MCF 10A (cell line): ENCODE data around the gene SERPINB6. TPM values are rescaled to one million over a fixed set of nuclear protein-coding genes. Genes with fewer than 3 reads are reported as not detected.
"Not testable (repeated sequence)": the region's sequence is repeated elsewhere in the genome, so short reads cannot be mapped to it uniquely, and the experiment has no call there.

Source experiments
- BruUV-seq: library from RNA; stranded (reverse); fragments of 400-500 nt; replicated peaks from 2 replicates; lab custom pipeline; 2021; lab: Mats Ljungman, UMichigan
- CTCF ChIA-PET: fragments of 300-600 bp; sonication (Branson Sonifier 250); formaldehyde crosslinking; extraction: SDS; loops from one replicate; lab custom pipeline; 2021; ENCODE audit warnings: antibody characterized with exemption, inconsistent platforms; lab: Yijun Ruan, JAX
- POLR2A ChIA-PET: fragments of 300-600, 350-650 bp; sonication (Branson Sonifier 250); formaldehyde crosslinking; extraction: SDS; loops from one replicate; lab custom pipeline; 2020; ENCODE audit warnings: antibody characterized with exemption, inconsistent platforms; lab: Yijun Ruan, JAX
- DNase-seq: peaks from one replicate; pipeline ENCODE4 v3.0.0-alpha.2; 2018; ENCODE audit not compliant: unreplicated experiment
- H3K27ac Mint-ChIP-seq: one replicate; pipeline ENCODE4 v1.8.0; 2022; ENCODE audit warnings: mild to moderate bottlenecking, low read depth, mixed read lengths; ENCODE audit not compliant: unreplicated experiment
- H3K27me3 Mint-ChIP-seq: one replicate; pipeline ENCODE4 v1.8.0; 2022; ENCODE audit warnings: mixed read lengths; ENCODE audit not compliant: insufficient read depth, unreplicated experiment
- H3K36me3 Mint-ChIP-seq: one replicate; pipeline ENCODE4 v1.8.0; 2022; ENCODE audit warnings: mild to moderate bottlenecking, moderate library complexity, mixed read lengths; ENCODE audit not compliant: insufficient read depth, unreplicated experiment
- H3K4me1 Mint-ChIP-seq: one replicate; pipeline ENCODE4 v1.8.0; 2022; ENCODE audit warnings: mixed read lengths; ENCODE audit not compliant: insufficient read depth, unreplicated experiment
- H3K4me3 Mint-ChIP-seq: one replicate; pipeline ENCODE4 v1.8.0; 2022; ENCODE audit warnings: mild to moderate bottlenecking, moderate library complexity, mixed read lengths; ENCODE audit not compliant: unreplicated experiment
- H3K9me3 Mint-ChIP-seq: one replicate; pipeline ENCODE4 v1.8.0; 2022; ENCODE audit warnings: mixed read lengths; ENCODE audit not compliant: unreplicated experiment
- CTCF ChIP-seq: fragments of 200-600 bp; IDR thresholded peaks from one replicate; pipeline ENCODE4 v1.8.0; 2022; ENCODE audit warnings: antibody characterized with exemption, mild to moderate bottlenecking; ENCODE audit not compliant: unreplicated experiment
- intact Hi-C: fragments of 100-400 bp; cut with micrococcal nuclease; formaldehyde crosslinking; loops from 2 replicates; pipeline ENCODE4 v1.14.1; 2022
- total RNA-seq: library from RNA; stranded (reverse); gene quantifications from 2 replicates; pipeline ENCODE4 v1.2.3, GENCODE V29; 2022

The SERPINB6 gene
- total RNA-seq, 1 experiment from 2014 or later = 75.6 TPM

- H3K27ac Mint-ChIP-seq = no peak overlapping the region
- no peaks in the 10 kb centered on the region for H3K27me3 Mint-ChIP-seq
- H3K36me3 Mint-ChIP-seq = no peaks in the 10 kb centered on the region
- H3K4me3 Mint-ChIP-seq = no peak overlapping the region
- H3K9me3 Mint-ChIP-seq = no peaks in the 10 kb centered on the region
- ChIA-PET POLR2A (no interaction called here), CTCF (interaction anchor here (0.6 to 2.8 kb wide), 4 partner anchors 8 to 153 kb away, joined by 3 to 8 read pairs (median 5); no protein-coding TSS in a partner anchor)
- intact Hi-C loops = no loop called here
- BruUV-seq = no TSS peak
- no peak for DNase-seq
- no peaks in the 10 kb centered on the region for H3K4me1 Mint-ChIP-seq
- TF ChIP-seq CTCF = no peak
Observed at GRCh38 chr6:2944405-2945152, 26.8 kb downstream of the SERPINB6 start.

- no peak for DNase-seq
- ChIA-PET POLR2A (interaction anchor here (1.0 kb wide), 1 partner anchor 97 kb away, joined by 3 read pairs; no protein-coding TSS in a partner anchor), CTCF (interaction anchor here (1.0 to 2.8 kb wide), 5 partner anchors 8 to 152 kb away, joined by 3 to 8 read pairs (median 3); no protein-coding TSS in a partner anchor)
- Mint-ChIP-seq H3K4me1 (no peaks in the 10 kb centered on the region), H3K9me3 (no peaks in the 10 kb centered on the region), H3K27me3 (no peaks in the 10 kb centered on the region), H3K36me3 (no peaks in the 10 kb centered on the region), H3K27ac (no peak overlapping the region), H3K4me3 (no peak overlapping the region)
- no peak for TF ChIP-seq CTCF
- intact Hi-C loops = no loop called here
- BruUV-seq = no TSS peak
Observed at GRCh38 chr6:2943564-2943955, 27.8 kb downstream of the SERPINB6 start.

GRCh38 chr6:2942914-2943563 lies 28.3 kb downstream of the SERPINB6 start:
- no peak overlapping the region for H3K4me3 Mint-ChIP-seq
- H3K27ac Mint-ChIP-seq = no peak overlapping the region
- intact Hi-C loops = no loop called here
- DNase-seq = no peak
- BruUV-seq = no TSS peak
- H3K27me3 Mint-ChIP-seq = no peaks in the 10 kb centered on the region
- POLR2A ChIA-PET = interaction anchor here (1.0 kb wide), 1 partner anchor 97 kb away, joined by 3 read pairs; no protein-coding TSS in a partner anchor
- H3K36me3 Mint-ChIP-seq = no peaks in the 10 kb centered on the region
- TF ChIP-seq CTCF = no peak
- H3K9me3 Mint-ChIP-seq = no peaks in the 10 kb centered on the region
- CTCF ChIA-PET = interaction anchor here (1.0 to 2.8 kb wide), 5 partner anchors 9 to 151 kb away, joined by 3 to 8 read pairs (median 3); no protein-coding TSS in a partner anchor
- no peaks in the 10 kb centered on the region for H3K4me1 Mint-ChIP-seq

GRCh38 chr6:2942116-2942515 lies 29.3 kb downstream of the SERPINB6 start:
- H3K27me3 Mint-ChIP-seq, intact Hi-C loops, DNase-seq, POLR2A ChIA-PET, H3K4me3 Mint-ChIP-seq, H3K9me3 Mint-ChIP-seq, BruUV-seq, H3K27ac Mint-ChIP-seq, H3K4me1 Mint-ChIP-seq, H3K36me3 Mint-ChIP-seq: not testable (repeated sequence)
- CTCF ChIA-PET = interaction anchor here (1.3 to 1.7 kb wide), 2 partner anchors 9 to 11 kb away, joined by 5 to 6 read pairs; no protein-coding TSS in a partner anchor
